GM18951 (cell line): ENCODE measurements around the gene CCL13.

Experiments used
- POLR2A ChIP-seq: IDR thresholded peaks from 4 replicates; pipeline ENCODE4 v1.6.1; 2011; ENCODE audit warnings: mild to moderate bottlenecking; ENCODE audit not compliant: insufficient read length, insufficient read depth; ENCODE audit errors: extremely low read depth
- in situ Hi-C: fragments of 300-500 bp; cut with MboI; formaldehyde crosslinking; loops from one replicate; pipeline ENCODE4 v1.12.0; 2022; ENCODE audit warnings: low sequenced_read_pairs, mixed read lengths, inconsistent platforms; ENCODE audit not compliant: unreplicated experiment

CCL13 gene

DNA sequence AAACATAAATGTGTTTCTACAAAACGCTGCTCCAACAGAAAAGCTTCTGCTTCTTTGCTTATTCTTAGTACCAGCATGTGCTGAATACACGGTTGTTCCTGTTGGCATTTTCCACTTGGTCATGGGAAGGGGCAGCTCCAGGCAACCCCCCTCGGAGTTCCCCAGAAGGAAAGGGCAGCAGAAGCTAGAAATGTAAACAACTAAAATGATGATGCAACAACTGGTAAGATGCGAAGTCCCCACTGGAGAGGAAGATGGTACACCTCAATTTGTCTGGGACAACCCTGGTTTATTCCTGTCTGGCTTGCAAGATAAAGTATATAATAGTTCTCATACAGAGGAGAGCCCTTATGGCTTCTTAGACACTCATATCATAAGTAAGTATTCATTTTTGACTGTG is 9.2 kb upstream of the CCL13 start:
- TF ChIP-seq POLR2A = no peak
- in situ Hi-C loops = no loop called here

DNA sequence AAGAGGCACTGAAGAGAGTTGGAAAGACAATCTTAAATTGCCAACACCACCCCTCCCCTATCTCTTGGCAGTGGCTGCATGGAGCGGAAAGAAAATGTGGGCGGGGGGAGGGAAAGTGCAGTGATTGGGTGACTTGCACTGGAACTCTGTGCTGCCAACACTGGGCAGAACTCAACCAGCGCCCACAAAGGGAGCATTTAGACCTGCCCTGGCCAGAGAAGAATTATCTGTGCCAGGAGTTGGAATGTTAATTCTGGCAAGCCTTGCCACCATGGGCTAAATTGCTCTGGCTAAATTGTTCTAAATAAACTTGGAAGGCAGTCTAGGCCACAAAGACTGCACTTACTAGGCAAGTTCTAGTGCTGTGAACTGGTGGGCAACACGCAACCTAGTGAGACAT is 6.5 kb upstream of the CCL13 start:
- TF ChIP-seq POLR2A = no peak
- in situ Hi-C loops = no loop called here

DNA sequence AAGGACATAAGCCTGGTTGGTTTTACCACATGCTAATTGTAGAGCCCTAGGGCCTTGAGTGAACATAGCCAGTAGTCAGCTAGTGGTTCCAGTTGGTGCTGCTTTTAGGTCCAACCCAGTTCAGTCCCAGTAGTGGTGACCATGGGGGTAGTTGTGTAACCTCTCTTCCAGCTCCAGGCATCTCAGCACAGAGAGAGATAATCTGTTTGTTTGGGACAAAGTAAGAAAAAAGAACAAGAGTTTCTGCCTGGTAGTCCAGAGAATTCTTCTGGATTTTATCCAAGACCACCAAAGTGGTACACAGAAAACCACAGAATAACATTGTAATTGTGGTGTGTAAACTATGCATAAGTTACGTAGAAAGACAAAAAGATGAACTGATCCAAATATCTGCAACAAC is 5.2 kb upstream of the CCL13 start:
- in situ Hi-C loops = no loop called here
- TF ChIP-seq POLR2A = no peak

DNA sequence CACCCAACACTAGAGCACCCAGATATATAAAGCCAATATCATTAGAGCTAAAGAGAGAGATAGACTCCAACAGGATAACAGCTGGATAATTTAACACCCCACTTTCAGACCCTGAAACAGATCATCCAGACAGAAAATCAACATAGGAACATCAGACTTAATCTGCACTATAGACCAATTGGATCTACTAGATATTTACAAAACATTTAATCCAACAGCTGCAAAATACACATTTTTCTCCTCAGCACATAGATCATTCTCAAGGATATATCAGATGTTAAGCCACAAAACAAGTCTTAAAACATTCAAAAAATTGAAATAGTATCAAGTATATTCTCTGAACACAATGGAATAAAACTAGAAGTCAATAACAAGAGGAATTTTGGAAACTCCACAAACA is 4.1 kb upstream of the CCL13 start:
- in situ Hi-C loops = no loop called here

DNA sequence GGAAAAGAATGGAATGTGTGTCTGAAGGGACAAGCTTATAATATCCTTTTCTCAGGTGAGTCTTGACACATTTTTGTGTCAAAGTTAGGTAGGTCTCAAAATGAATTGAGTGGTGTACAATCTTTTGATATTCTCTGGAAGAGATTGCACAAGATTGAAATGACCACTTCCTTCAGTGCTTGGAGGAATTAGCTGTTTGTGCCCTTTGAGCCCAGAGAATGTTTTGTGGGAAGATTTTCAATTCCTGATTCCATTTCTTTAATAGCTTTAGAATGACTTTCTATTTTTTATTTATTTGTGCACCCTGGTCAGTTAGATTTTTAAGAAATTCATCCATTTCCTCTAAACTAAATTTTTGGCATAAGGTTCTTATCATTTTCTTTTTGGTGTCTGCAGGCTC is 1.6 kb upstream of the CCL13 start:
- TF ChIP-seq POLR2A = no peak
- in situ Hi-C loops = no loop called here

More for the DNA sequence above, 4.1 kb upstream of the CCL13 start:
- TF ChIP-seq POLR2A = no peak

DNA sequence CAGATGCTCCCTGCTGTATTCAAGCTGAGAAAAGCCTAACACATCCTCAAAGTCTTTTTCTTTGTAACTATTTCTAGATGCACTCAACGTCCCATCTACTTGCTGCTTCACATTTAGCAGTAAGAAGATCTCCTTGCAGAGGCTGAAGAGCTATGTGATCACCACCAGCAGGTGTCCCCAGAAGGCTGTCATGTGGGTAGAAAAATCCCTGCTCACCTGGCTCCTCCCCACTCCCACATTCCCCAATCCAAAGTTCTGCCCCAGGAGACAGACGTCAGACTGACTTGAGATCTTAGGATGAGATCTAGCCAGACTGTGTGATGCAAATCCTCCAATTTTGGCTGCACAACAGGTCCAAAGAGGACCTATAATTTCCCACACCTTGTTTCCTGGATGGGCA is 1.1 kb downstream of the CCL13 start:
- no peak for TF ChIP-seq POLR2A
- in situ Hi-C loops = no loop called here

DNA sequence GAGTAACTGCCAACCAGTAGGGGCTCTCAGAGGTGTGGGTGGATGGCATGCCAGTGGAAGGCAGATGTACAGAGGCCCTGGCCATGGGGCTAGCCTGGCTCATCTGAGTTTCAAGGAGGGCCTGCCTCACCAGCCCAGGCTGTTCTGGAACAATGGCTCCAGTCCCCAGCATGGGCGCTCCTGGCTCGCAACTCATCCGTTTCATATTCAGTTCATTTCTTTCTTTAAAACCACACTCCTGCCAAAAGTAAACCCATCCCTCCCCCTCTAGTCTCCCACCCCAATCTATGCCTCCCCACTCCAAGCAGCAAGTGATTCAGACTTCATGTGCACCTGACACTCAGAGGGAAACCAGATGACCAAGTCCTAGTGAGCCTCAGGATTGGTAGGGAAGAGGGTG is 2.4 kb downstream of the CCL13 start:
- TF ChIP-seq POLR2A = no peak
- in situ Hi-C loops = no loop called here

DNA sequence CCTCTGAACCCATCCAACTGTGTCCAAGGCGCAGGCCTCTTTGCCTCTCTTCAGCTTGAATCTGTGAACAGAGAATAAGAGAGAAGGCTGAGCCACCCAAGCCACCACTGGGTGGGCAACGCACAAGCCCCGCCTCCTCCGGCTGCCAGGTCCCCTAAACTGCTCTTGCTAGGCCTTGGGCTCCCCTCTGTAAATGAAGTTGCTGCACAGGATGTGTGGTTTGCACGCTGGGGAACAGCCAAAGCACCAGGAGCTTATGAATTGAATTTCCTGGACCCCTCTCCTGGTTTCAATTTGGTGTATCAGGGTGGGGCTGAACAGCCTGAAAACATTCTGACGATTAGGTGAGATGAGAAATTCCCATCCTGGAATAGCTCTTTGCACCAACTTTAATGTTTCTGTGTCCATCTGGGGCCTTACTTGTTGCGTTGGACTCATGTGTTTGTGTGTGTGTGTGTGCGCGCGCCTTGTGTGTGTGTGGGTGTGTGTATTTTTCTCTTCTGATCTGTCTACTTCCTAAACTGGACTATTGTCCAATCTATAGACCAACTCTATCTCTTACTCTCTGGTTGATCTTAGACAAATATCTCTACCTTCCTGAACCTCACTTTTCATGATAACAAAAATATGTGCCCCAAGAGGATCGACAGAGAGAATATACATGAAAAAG is 4.5 kb downstream of the CCL13 start:
- no peak for TF ChIP-seq POLR2A
- in situ Hi-C loops = loop anchor here (5.0 kb wide), 1 partner anchor 163 kb away; no protein-coding TSS in a partner anchor

DNA sequence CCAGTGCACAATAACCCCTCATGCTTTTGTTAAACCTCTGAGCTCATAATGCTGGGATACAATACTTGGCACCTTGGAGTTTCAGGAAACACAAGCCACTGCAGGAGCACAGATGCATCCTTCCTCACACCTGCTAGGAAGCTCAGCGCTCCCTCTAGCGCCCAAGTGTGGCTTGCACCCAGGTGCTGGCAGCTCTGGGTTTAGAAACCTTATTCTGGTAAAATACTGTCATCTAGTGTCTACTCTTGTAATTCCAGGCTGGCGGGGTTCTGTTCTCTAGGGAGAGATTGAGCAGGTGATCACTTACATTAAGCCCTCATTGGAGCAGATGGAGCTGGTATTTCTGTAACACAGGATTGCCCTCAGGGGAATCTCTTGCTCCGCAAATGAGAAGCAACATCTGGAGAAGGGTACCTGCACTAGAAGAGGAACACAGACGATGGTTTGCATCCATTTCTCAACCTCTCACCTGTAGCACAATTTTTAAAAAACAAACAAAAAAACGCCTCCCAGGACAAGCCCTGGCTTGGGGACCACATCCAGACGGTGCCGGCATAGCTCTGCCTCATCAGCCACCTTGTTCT is 5.3 kb downstream of the CCL13 start:
- no peak for TF ChIP-seq POLR2A
- in situ Hi-C loops = loop anchor here (5.0 kb wide), 1 partner anchor 164 kb away; no protein-coding TSS in a partner anchor

DNA sequence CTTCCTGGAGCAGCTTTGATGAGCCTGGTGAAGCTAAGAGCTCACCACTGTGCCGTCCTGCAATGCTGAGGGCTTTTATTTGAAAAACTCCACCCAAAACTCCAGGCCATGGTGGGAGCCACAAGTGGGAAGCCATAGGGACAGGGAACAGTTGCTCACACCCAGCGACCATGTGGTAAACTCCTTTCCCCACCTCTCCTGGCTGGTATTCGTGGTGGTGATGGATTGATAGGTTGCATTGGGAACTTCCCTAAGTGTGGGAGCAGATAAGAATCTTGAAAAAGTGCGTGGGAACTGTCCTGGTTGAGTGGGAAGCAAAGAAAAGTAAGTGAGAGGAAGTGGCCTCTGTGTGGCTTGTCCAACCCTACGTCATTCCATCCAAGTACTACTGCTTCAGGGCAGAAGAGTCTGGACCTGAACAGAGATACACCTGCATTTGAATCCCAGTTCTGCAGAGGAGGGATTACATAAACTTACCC is 6.9 kb downstream of the CCL13 start, which contains the start of gene CCL1:
CCL1 (minus strand) TSS at position 51 of the 479 bp plus-strand sequence. CDS start 72 bp downstream, outside the sequence.
- in situ Hi-C loops = loop anchor here (5.0 kb wide), 1 partner anchor 166 kb away; no protein-coding TSS in a partner anchor
- TF ChIP-seq POLR2A = no peak

DNA sequence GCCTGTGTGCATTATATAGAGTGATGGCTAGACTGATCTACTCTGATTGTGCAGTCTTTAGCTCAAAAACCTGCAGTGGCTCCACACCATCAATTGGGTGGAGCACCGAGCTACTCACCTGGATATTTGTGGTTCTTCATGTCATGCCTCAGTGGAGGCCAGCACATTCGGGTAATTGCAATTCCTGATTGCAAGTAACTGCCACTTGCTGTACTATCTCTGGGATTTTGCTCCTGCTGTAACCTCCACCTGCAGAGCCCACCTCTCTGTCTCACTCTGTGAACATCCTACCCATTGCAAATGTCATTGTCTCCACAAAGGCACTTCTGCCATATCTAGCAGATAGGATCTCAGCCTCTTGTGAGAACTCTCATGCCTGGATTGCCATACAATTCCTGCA is 8.5 kb downstream of the CCL13 start:
- TF ChIP-seq POLR2A = no peak
- in situ Hi-C loops = loop anchor here (5.0 kb wide), 1 partner anchor 167 kb away; no protein-coding TSS in a partner anchor

DNA sequence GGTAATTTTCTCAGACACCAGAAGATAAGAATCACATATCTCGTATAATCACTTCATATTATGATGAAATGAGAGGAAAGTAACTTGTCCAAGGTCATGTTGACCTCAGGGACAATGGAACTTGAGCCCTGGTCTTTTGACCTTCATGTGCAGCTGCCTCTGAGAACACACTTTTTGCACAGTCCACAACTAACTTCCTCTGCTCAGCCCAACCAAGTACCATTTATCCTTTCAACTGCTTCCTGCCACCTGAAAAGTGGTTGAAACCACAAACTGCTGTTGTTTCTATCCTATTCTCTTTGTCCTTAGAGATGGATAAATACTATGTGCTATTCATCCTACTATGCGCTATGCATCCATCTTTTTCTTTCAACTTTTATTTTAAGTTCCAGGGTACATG is 9.1 kb downstream of the CCL13 start:
- no peak for TF ChIP-seq POLR2A
- in situ Hi-C loops = no loop called here

DNA sequence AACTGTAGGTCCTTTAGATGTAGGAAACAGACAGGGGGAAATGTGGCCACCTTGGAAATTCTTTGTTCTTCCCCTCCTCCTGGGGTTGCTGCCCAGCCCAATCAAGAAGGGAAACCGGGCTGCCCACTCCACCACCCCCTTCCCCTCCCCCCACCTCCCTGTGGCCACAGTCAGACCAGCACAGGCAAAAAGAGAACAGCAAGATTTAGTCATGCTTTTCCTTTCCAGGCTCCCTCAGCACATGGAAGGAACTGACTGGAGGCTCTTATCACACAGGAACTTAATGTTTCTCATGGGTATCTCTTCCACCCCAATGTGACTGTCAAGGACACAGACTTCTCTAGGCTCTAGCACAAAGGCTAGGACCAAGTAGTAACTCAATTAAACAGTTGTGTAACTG is 9.7 kb downstream of the CCL13 start:
- in situ Hi-C loops = no loop called here
- no peak for TF ChIP-seq POLR2A

DNA sequence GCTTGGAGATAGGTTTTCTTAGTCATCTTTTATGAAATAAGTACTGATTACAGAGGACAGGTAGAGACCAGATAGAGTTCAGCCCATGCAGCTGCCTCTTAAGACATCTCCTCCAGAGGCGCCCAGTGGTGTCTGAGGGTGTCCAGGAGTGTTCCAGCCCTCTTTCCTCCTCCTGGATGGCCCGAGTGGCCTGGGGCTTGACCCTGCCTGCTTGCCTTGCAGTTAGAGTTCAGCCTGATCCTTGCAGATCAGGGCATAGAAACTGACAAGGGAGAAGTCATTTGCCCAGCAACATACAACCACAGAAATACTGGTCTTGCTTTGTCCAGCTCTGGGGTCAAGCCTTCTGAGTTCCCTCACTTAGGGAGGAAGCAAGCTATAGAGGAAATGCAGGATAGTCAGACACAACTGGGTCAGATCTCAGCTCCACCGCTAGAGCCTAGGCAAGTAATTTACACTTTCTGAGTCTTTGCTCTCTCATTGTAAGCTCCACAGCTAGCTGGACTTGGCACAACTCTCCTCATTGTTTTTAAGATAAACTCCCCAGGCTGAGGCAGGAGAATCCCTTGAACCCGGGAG is 10.3 kb downstream of the CCL13 start:
- in situ Hi-C loops = no loop called here
- no peak for TF ChIP-seq POLR2A
